HG02571 (cell line): ENCODE data around the gene RPH3AL.
"Not testable (repeated sequence)": the region's sequence is repeated elsewhere in the genome, so short reads cannot be mapped to it uniquely, and the experiment has no call there.

Experiments used
- ATAC-seq: cut with Tn5 transposase; IDR thresholded peaks from one replicate; pipeline ENCODE4 v1.9.1; 2021; ENCODE audit warnings: mild to moderate bottlenecking, moderate library complexity; ENCODE audit not compliant: unreplicated experiment

Gene RPH3AL

DNA sequence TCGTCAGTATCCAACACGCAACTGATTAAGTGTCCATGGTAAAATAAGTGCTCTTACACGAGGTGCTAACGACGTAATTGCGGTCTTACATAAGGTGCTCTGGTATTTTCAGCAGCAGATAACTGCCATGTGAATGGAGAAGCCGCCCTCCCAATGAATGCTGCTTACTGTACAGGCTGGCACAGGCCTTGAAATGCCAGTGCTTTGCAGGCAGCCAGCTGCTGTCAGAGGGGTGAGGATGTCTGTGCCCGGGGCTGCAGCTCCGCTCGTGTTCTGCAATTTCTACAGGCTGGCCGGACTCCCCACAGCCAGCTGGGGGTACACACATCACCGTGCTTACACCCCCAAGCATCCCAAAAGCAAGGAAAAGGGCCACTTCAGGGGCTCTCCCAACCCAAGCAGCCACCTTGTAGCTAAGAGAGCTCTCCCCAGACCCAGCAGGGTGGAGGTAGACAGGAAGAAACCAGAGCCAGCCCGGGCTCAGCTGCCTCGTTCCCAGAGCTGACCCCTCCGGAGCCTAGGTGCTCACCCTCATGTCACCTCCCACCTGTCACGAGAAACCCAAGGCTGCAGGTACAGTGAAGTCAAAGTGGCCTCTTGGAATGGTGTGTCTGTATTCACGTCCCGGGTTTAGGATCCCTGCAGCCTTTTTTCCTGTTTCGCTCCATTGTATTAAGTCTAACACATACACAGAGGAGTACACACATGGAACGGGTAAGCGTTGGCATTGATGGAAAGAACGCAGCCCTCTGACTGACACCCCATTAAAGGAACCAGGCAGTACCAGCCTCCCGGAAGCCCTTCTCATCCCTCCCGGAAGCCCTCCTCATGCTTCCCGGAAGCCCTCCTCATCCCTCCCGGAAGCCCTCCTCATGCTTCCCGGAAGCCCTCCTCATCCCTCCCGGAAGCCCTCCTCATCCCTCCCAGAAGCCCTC, 27.2 kb upstream of the RPH3AL start:
- ATAC-seq = no peak

GRCh38 chr17:378068-378467, 25.5 kb upstream of the RPH3AL start:
- ATAC-seq = no peak

- no peak for ATAC-seq
Measured at GRCh38 chr17:376936-377863, 24.6 kb upstream of the RPH3AL start.

GRCh38 chr17:373613-374230, 21.1 kb upstream of the RPH3AL start:
- no peak for ATAC-seq

DNA sequence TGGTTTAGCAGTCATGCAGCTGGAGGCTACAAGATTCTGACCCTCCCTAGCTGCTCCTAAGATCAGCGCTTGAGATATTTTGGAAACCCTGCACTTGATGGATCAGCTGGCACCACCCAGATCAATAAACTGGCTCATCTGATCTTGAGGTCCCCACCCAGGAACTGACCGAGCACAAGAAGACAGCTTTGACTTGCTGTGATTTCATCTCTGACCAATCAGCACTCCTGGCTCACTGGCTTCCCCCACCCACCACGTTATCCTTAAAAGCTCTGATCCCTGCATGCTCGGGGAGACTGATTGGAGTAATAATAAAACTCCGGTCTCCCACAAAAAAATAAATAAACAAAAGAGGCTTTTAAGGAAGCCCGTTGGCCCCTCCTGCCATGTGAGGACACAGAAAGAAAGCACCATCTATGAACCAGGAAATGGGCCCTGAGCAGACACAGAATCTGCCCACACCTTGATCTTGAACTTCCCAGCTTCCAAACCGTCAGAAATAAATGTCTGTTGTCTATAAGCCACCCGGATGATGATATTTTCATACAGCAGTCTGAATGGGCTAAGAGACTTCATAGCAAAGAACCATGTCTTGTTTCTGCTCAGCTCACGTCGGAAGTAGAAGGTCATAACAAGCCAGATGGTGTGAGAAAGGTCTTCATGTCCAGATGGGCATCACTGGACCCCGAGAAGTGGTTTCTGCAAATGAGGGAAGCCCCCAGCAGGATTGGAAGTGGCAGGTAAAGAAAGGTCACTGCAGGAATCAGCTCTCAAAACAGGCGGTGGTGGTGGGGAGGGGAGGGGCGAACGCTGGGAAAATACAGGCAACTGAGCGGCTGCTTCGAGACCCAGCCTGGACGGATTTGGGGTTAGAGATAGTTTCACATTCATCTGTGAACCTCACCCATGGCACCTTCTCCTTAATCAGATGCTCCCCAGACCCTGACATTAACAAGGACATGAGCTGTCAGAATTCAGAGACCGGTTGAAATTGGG, 19.8 kb upstream of the RPH3AL start:
- no peak for ATAC-seq

GRCh38 chr17:371583-371982, 19.0 kb upstream of the RPH3AL start:
- no peak for ATAC-seq

GRCh38 chr17:367656-368055, 15.0 kb upstream of the RPH3AL start:
- ATAC-seq = not testable (repeated sequence)

GRCh38 chr17:366657-367615, 14.3 kb upstream of the RPH3AL start:
- not testable (repeated sequence) for ATAC-seq

- no peak for ATAC-seq
Measured at GRCh38 chr17:364766-365165, 12.2 kb upstream of the RPH3AL start.

DNA sequence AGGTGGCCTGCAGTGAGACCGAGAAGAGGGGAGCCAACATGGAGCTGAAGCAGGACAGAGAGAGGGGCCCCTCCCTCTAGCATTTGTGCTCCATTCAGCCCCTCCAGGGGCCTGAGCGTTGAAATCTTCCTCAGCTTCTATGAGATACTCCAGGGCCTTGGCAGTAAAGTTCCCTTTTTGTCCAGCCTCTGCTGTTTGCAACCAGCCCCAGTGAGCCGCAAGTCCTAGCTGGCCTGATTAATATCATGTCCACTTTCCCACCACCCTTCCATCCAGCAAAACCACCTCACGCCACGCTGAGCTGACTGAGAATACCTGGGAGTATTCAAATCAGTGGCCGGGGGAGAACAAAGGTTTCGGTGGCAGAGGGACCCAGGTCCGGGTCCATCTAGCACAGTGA, 11.7 kb upstream of the RPH3AL start:
- ATAC-seq = no peak

DNA sequence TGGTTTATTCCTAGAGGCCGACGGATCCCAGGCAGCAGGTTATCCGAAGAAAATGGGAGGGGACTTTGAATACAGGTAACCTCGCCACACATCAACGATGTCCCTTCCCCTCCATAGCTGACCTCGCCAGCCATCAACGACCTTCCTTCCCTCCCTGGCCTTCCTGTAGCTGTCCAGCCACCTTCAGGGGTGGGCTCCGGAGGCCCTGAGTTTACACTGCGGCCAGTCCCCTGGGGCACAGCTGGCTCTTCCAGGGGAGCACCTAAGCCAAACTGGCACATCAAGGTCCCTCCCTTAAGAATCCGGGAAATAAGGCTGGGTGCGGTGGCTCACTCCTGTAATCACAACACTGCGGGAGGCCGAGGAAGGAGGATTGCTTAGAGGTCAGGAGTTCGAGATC, 10.1 kb upstream of the RPH3AL start:
- no peak for ATAC-seq

DNA sequence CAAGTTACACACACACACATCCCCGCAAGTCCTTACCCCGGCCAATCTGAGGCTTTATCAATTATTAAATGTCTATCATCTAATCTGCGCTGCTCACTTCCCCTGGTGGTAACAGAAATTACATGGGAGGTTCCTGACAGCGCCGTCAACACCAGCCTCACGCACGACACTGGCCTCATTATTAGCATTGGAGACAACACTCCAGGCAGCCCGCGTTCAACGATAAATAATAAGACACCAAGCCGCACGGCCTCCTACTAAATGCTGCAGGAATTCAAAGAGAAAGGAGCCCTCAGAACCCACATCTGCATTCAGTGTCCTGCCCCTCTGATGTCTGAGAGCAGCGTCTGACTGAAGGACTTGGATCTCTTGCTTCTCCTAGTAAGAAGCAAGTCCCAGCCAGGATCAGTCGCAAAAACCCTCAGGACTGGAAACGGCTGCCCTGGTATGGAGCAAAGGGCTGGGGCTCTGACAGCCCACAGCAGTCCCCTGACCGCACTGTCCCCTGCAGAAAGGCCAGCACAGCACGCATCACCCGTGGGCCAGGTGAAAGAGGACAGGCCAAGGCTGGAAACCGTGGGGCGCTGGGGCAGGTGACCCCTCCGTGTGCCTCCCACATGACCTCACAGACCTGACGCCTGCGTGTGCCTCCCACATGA, 7.6 kb upstream of the RPH3AL start:
- ATAC-seq = no peak

DNA sequence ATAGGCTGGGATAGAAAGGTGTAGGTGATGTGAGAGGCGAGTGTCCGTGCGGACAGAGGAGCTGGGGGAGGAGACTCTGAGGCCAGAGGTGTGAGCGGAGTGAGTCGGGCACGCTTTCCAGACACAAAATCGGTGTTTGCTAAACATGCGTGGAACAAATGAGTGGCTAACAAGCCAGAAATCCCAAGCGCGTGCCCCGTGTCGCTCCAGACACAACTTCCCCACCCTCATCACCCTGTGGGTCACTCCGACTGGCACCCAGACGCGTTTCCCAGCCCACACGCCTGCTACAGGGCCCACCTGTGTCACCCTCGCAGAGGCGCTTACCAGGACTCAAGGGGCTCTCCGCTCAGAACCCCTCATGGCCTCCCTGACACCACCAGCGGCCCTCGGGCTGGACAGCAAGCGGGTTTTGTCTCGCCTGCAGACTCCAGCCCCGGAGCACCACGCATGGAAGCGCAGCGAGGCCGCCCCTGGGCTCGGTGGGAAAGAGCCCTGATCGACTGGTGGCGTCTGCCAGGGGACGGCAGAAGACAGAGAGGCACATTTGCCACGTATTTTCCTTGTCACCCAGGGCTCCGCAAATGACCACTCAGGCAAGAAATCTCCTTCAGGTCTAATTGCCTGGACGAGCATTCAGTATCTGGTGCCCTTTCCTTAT, 6.0 kb upstream of the RPH3AL start:
- no peak for ATAC-seq

DNA sequence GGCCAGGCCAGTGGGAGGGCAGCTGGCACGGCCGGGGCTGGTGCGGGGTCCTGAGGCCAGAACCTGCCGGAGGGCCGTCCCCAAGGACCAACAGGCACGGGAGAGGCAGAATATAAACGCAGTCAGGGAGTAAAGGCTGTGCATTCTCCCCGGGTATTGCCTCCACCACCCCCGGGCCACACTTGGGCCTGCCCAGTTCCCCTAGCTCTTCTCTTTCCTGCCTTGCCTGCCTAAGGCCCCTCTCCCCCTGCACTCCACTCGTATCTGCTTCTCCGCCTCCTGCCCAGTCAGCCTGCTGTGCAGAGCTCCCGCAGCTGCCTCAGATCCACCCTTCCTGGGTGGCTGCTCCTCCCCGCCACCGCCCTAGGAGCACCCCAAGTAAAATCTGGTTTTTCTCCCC, 5.0 kb upstream of the RPH3AL start:
- ATAC-seq = no peak

GRCh38 chr17:356671-357434, 4.2 kb upstream of the RPH3AL start:
- ATAC-seq = no peak

DNA sequence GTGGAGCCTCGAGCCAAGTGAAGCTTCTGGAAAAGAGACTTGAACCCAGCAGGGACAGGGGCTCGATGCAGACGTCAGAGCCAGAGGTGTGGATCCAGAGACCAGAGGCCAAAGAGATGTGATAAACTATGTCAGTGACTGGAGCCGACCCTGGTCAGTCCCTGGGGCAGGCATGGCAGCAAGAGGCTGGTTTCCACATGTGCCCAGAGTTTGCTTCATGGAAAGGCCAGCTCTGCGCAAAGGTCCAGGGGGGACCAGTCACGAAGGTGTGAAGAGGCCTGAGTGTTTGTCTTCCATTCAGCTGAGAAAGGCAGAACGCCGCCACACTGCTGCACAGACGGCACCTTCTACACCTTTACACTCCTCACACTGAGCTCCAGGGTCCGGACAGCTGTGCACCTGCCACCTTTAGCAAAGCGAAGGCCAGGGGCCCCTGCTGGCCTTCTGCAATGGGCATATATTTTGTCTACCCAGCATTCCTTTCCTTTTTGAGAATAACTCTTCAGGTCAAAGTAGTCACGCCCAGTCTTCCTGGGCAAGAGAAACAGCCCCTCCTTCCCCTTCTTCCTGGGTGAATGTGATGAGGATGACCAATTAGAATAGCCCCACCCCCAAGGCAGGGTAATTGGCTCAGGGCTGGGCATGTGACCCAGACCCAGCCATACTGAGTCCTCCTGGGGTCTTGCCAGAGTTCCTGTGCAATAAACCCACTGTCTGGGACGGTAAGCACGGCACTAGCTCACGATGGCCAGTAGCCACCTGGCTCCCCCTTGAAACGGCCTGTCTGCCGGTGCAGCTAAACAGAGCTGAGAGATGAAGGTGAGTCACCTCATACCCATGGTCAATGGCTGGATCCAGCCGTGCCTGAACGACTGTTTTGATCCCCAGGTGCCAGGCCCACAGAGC, 2.3 kb upstream of the RPH3AL start:
- no peak for ATAC-seq
